ENCODE results near the gene KPTN. TPM values are rescaled to one million over a fixed set of nuclear protein-coding genes. Genes with fewer than 3 reads are reported as not detected.
A peak's percentile ranks its signal among the peaks of the same experiment; 100 is the strongest.

Gene KPTN
- total and polyA plus RNA-seq, 2 experiments from 2014 or later, result 10.4 to 20.6 TPM

- no peaks in the 10 kb centered on the region for H3K36me3 ChIP-seq
- H3K27ac ChIP-seq, result no peak overlapping the region
- TF ChIP-seq CTCF (IDR thresholded peaks at IDR 0.05; ENCODE audit: low read depth, low read length), result no peak
- no peak overlapping the region for H3K4me3 ChIP-seq
- no peaks in the 10 kb centered on the region for H3K4me1 ChIP-seq (ENCODE audit: low read depth)
- H3K9me3 ChIP-seq (ENCODE audit: low read depth), result no peaks in the 10 kb centered on the region
- no peak for DNase-seq (ENCODE audit: low read depth in 1 of 2, low spot score in 1 of 2)
- H3K27me3 ChIP-seq, result peaks cover 45% of the 10 kb centered on the region
Measured at GRCh38 chr19:47445527-47445926, 38.5 kb downstream of the KPTN start.

- peaks cover 45% of the 10 kb centered on the region for H3K27me3 ChIP-seq
- DNase-seq (ENCODE audit: low read depth in 1 of 2, low spot score in 1 of 2), result peak in 1 of 2 donors; percentile 68
- no peaks in the 10 kb centered on the region for H3K4me1 ChIP-seq (ENCODE audit: low read depth)
- no peaks in the 10 kb centered on the region for H3K36me3 ChIP-seq
- no peak for TF ChIP-seq CTCF (IDR thresholded peaks at IDR 0.05; ENCODE audit: low read depth, low read length)
- no peak overlapping the region for H3K27ac ChIP-seq
- H3K4me3 ChIP-seq, result no peak overlapping the region
- H3K9me3 ChIP-seq (ENCODE audit: low read depth), result no peaks in the 10 kb centered on the region
Measured at GRCh38 chr19:47444388-47444821, 39.6 kb downstream of the KPTN start.

GRCh38 chr19:47443331-47443730 is 40.7 kb downstream of the KPTN start:
- Histone ChIP-seq H3K36me3 (no peaks in the 10 kb centered on the region), H3K4me1 (ENCODE audit: low read depth) (no peaks in the 10 kb centered on the region), H3K9me3 (ENCODE audit: low read depth) (no peaks in the 10 kb centered on the region), H3K27ac (no peak overlapping the region), H3K27me3 (peaks cover 39% of the 10 kb centered on the region), H3K4me3 (no peak overlapping the region)
- TF ChIP-seq CTCF (IDR thresholded peaks at IDR 0.05; ENCODE audit: low read depth, low read length), result no peak
- no peak for DNase-seq (ENCODE audit: low read depth in 1 of 2, low spot score in 1 of 2)

- Histone ChIP-seq H3K4me1 (ENCODE audit: low read depth) (no peaks in the 10 kb centered on the region), H3K4me3 (no peak overlapping the region), H3K9me3 (ENCODE audit: low read depth) (no peaks in the 10 kb centered on the region), H3K27me3 (no peaks in the 10 kb centered on the region), H3K36me3 (no peaks in the 10 kb centered on the region), H3K27ac (no peak overlapping the region)
- no peak for TF ChIP-seq CTCF (IDR thresholded peaks at IDR 0.05; ENCODE audit: low read depth, low read length)
- DNase-seq (ENCODE audit: low read depth in 1 of 2, low spot score in 1 of 2), result no peak
Measured at GRCh38 chr19:47438793-47439220, 45.2 kb downstream of the KPTN start.

GRCh38 chr19:47437500-47437899 is 46.5 kb downstream of the KPTN start:
- DNase-seq (ENCODE audit: low read depth in 1 of 2, low spot score in 1 of 2), result peak in 1 of 2 donors; percentile 71
- Histone ChIP-seq H3K4me1 (ENCODE audit: low read depth) (no peaks in the 10 kb centered on the region), H3K27me3 (no peaks in the 10 kb centered on the region), H3K36me3 (no peaks in the 10 kb centered on the region), H3K9me3 (ENCODE audit: low read depth) (no peaks in the 10 kb centered on the region), H3K4me3 (no peak overlapping the region), H3K27ac (no peak overlapping the region)
- TF ChIP-seq CTCF (IDR thresholded peaks at IDR 0.05; ENCODE audit: low read depth, low read length), result no peak

Data from cardiac muscle cell (in vitro differentiated cells and primary cell).